K562 (cell line): ENCODE measurements around the gene HNRNPM. TPM values are rescaled to one million over a fixed set of nuclear protein-coding genes. Genes with fewer than 3 reads are reported as not detected.
A peak's percentile ranks its signal among the peaks of the same experiment; 100 is the strongest.

Experiments
- ATF7 ChIP-seq: fragments of 450-650 bp; IDR thresholded peaks from 2 replicates; pipeline ENCODE4 v1.7.1; 2014; ENCODE audit warnings: mild to moderate bottlenecking, moderate library complexity
- CHCHD3 ChIP-seq: fragments of 250-450 bp; sonication (Bioruptor Pico); IDR thresholded peaks from 2 replicates; pipeline ENCODE4 v2.1.2; 2022; ENCODE audit warnings: mild to moderate bottlenecking
- ETS1 ChIP-seq: conservative IDR thresholded peaks from 2 replicates; pipeline ENCODE4 v1.6.1; 2011; ENCODE audit warnings: low read depth, mild to moderate bottlenecking, low read length; ENCODE audit not compliant: control insufficient read depth
- MAFK ChIP-seq: IDR thresholded peaks from 2 replicates; pipeline ENCODE4 v1.6.1; 2011; ENCODE audit warnings: low read length, improper control_type of control experiment
- MNT ChIP-seq, 2 experiments: fragments of 450-650 bp; conservative IDR thresholded peaks; 2 replicates each; pipeline ENCODE4 v1.6.1; 2017; ENCODE audit warnings: mild to moderate bottlenecking in 2 of 2, moderate library complexity in 2 of 2
- NFRKB ChIP-seq: fragments of 450-650 bp; IDR thresholded peaks from 2 replicates; pipeline ENCODE4 v1.6.1; 2016; ENCODE audit warnings: low read depth
- NFYB ChIP-seq: IDR thresholded peaks from 2 replicates; pipeline ENCODE4 v1.6.1; 2011; ENCODE audit warnings: mild to moderate bottlenecking, moderate library complexity; ENCODE audit not compliant: insufficient read length; ENCODE audit errors: extremely low read depth
- NR2C1 ChIP-seq, 2 experiments: fragments of 450-650 bp; IDR thresholded peaks; 2 replicates each; pipeline ENCODE4 v1.6.1; 2017; ENCODE audit warnings: mild to moderate bottlenecking in 2 of 2, antibody characterized with exemption in 1 of 2, inconsistent platforms in 1 of 2, missing compliant biosample characterization in 1 of 2, missing genetic modification characterization in 1 of 2
- PHTF2 ChIP-seq: fragments of 250-450 bp; sonication (Bioruptor Pico); IDR thresholded peaks from 2 replicates; pipeline ENCODE4 v1.5.0; 2021; ENCODE audit warnings: mild to moderate bottlenecking
- PYGO2 ChIP-seq: fragments of 450-650 bp; IDR thresholded peaks from 2 replicates; pipeline ENCODE4 v1.6.1; 2016; ENCODE audit warnings: mild to moderate bottlenecking, missing genetic modification characterization, moderate library complexity, missing compliant biosample characterization
- RB1 ChIP-seq: fragments of 450-650 bp; IDR thresholded peaks from 2 replicates; pipeline ENCODE4 v1.6.1; 2017; ENCODE audit warnings: low read depth, mild to moderate bottlenecking
- RBM25 ChIP-seq: fragments of 200-400 bp; formaldehyde crosslinking; IDR thresholded peaks from 2 replicates; pipeline ENCODE4 v1.6.1; 2018; ENCODE audit warnings: low read length, low read depth, moderate library complexity; ENCODE audit not compliant: severe bottlenecking
- SMC3 ChIP-seq: conservative IDR thresholded peaks from 2 replicates; pipeline ENCODE4 v1.6.1; 2011; ENCODE audit warnings: low read depth, low read length, improper control_type of control experiment; ENCODE audit not compliant: insufficient read depth
- STAT5B ChIP-seq: fragments of 250-450 bp; sonication (Bioruptor Pico); IDR thresholded peaks from 2 replicates; pipeline ENCODE4 v1.8.0; 2021; ENCODE audit warnings: mild to moderate bottlenecking, inconsistent platforms
- THAP12 ChIP-seq: fragments of 250-450 bp; sonication (Bioruptor Pico); IDR thresholded peaks from 2 replicates; pipeline ENCODE4 v1.9.0; 2021; ENCODE audit warnings: mild to moderate bottlenecking, inconsistent platforms
- ZBTB12 ChIP-seq: fragments of 250-450 bp; sonication (Bioruptor Pico); IDR thresholded peaks from 2 replicates; pipeline ENCODE4 v1.4.0; 2020
- ZC3H11A ChIP-seq: IDR thresholded peaks from 2 replicates; pipeline ENCODE4 v1.6.1; 2012; ENCODE audit warnings: low read depth, low read length, improper control_type of control experiment
- ZFP1 ChIP-seq: fragments of 450-650 bp; formaldehyde crosslinking; IDR thresholded peaks from 2 replicates; pipeline ENCODE4 v1.4.0; 2020; ENCODE audit warnings: mild to moderate bottlenecking, mixed read lengths
- ZHX1 ChIP-seq: fragments of 150-350 bp; conservative IDR thresholded peaks from 2 replicates; pipeline ENCODE4 v1.6.1; 2014; ENCODE audit warnings: low read length
- ZNF57 ChIP-seq: fragments of 450-650 bp; formaldehyde crosslinking; IDR thresholded peaks from 2 replicates; pipeline ENCODE4 v1.4.0; 2020; ENCODE audit warnings: mild to moderate bottlenecking, moderate library complexity
- ZNF75A ChIP-seq: fragments of 450-650 bp; formaldehyde crosslinking; IDR thresholded peaks from 2 replicates; pipeline ENCODE4 v1.4.0; 2020; ENCODE audit warnings: mild to moderate bottlenecking
- polyA plus RNA-seq, 8 experiments: library from polyadenylated mRNA; depleted of rRNA in 4 of 8; stranded (reverse) in 5 of 8; unstranded in 3 of 8; fragments of >200 nt; fragmentation: Nextera tagmentation in 2 of 8; fragmentation: Illumina TruSeq in 1 of 8; extraction: Ambion mirVana in 2 of 8; extraction: Trizol in 1 of 8; gene quantifications; 2 replicates each; pipeline versions ENCODE4 v1.2.1 to v1.2.3, GENCODE V29; 2011 to 2014; ENCODE audit warnings: inconsistent platforms in 1 of 8, missing spikeins in 1 of 8
- total RNA-seq, 7 experiments: library from RNA; depleted of rRNA in 6 of 7; stranded (reverse); fragments of >200 nt in 6 of 7; fragmentation: Illumina TruSeq in 2 of 7; extraction: Trizol in 2 of 7; gene quantifications; 2 replicates each; pipeline versions ENCODE4 v1.2.1 to v1.2.3, GENCODE V29; 2011 to 2021; ENCODE audit warnings: low replicate concordance in 1 of 7

Gene HNRNPM
- total and polyA plus RNA-seq, 9 of the 15 experiments (the other 6 are each of a cell fraction or from before 2014, with no cell fraction given), result 11.1 to 340 (median 195) TPM

- no peak for TF ChIP-seq ZBTB12 (CRISPR knock-in tag)
- no peak for TF ChIP-seq ZC3H11A
- TF ChIP-seq NFYB, result no peak
- TF ChIP-seq PHTF2 (CRISPR knock-in tag), result no peak
- no peak for TF ChIP-seq ZFP1 (CRISPR knock-in tag)
- TF ChIP-seq ETS1, result no peak
- no peak for TF ChIP-seq ZHX1
- no peak for TF ChIP-seq THAP12 (CRISPR knock-in tag)
- TF ChIP-seq ATF7, result no peak
- TF ChIP-seq ZNF75A, result no peak
- no peak for TF ChIP-seq PYGO2 (tag)
- no peak for TF ChIP-seq NFRKB
- TF ChIP-seq RBM25, result no peak
- no peak for TF ChIP-seq CHCHD3 (CRISPR knock-in tag)
- TF ChIP-seq RB1, result peak; percentile 42; the same call in 1 of the 2 replicates
- no peak for TF ChIP-seq SMC3
- no peak for TF ChIP-seq NR2C1 (IDR thresholded peaks at IDR 0.05)
- no peak for TF ChIP-seq NR2C1 (tag; IDR thresholded peaks at IDR 0.05)
- TF ChIP-seq STAT5B (CRISPR knock-in tag), result no peak
- TF ChIP-seq MAFK, result no peak
- TF ChIP-seq MNT (conservative IDR thresholded peaks at IDR 0.05), result peak; percentile 55 to 56; a peak in 3 of 4 replicates
- no peak for TF ChIP-seq ZNF57
These were observed 770 bp downstream of the HNRNPM start (continued) for GRCh38 chr19:8445488-8446001.
